ENCODE results near the gene KIRREL1. TPM values are rescaled to one million over a fixed set of nuclear protein-coding genes. Genes with fewer than 3 reads are reported as not detected.

KIRREL1 gene
- total and polyA plus RNA-seq, 2 of the 8 experiments (the other 6 are each of a cell fraction or from before 2014, with no cell fraction given): 14.2 to 39.0 TPM

Other genes with a start within 250 kb of the KIRREL1 start
- not detected in 2 replicates for gene FCRL2, start 216.5 kb upstream of the KIRREL1 start, total RNA-seq (2021; fragmentation: NEBNext Ultra II Directional; extraction: Animal tissue kit (Norgen Biotek cat#: 25700))
- not detected in 2 replicates for gene FCRL2, start 216.5 kb upstream of the KIRREL1 start, polyA plus RNA-seq (2011; rRNA removed)
- not detected in 2 replicates for gene FCRL1, start 173.5 kb upstream of the KIRREL1 start, total RNA-seq (2021; fragmentation: NEBNext Ultra II Directional; extraction: Animal tissue kit (Norgen Biotek cat#: 25700))
- gene FCRL1, start 173.5 kb upstream of the KIRREL1 start, polyA plus RNA-seq (2011; rRNA removed): not detected in 2 replicates
- gene CD5L, start 151.8 kb upstream of the KIRREL1 start, total RNA-seq (2021; fragmentation: NEBNext Ultra II Directional; extraction: Animal tissue kit (Norgen Biotek cat#: 25700)): not detected in 2 replicates
- not detected in 2 replicates for gene CD5L, start 151.8 kb upstream of the KIRREL1 start, polyA plus RNA-seq (2011; rRNA removed)
- gene CD1D, start 187.2 kb downstream of the KIRREL1 start, total RNA-seq (2021; fragmentation: NEBNext Ultra II Directional; extraction: Animal tissue kit (Norgen Biotek cat#: 25700)): 0.92 and 1.1 TPM in 2 replicates
- gene CD1D, start 187.2 kb downstream of the KIRREL1 start, polyA plus RNA-seq (2011; rRNA removed): 1.2 and 1.6 TPM in 2 replicates